CD14-positive monocyte (primary cell): Measurements from ENCODE around the gene STUM. TPM values are rescaled to one million over a fixed set of nuclear protein-coding genes. Genes with fewer than 3 reads are reported as not detected.

Source experiments
- DNase-seq, 3 donors: peaks; one replicate each; pipeline ENCODE4 v3.0.0-alpha.2; 2011 to 2022
- H2AFZ ChIP-seq: 2 replicates; pipeline ENCODE4 v1.6.0; 2012; ENCODE audit warnings: mild to moderate bottlenecking, low read depth, low read length, inconsistent platforms; ENCODE audit not compliant: insufficient read depth, poor library complexity, severe bottlenecking
- H3K27ac ChIP-seq, 2 donors: 1 replicate in 1 of 2; 2 replicates in 1 of 2; pipeline ENCODE4 v1.5.1; 2012 to 2013; ENCODE audit warnings: low read length in 2 of 2, control low read depth in 1 of 2, inconsistent platforms in 1 of 2, low read depth in 1 of 2, mild to moderate bottlenecking in 1 of 2
- H3K27me3 ChIP-seq, 2 donors: one replicate each; pipeline versions ENCODE4 v1.6.0 to v1.6.1; 2011 to 2013; ENCODE audit warnings: low read length in 2 of 2; ENCODE audit not compliant: control insufficient read depth in 2 of 2, insufficient read depth in 2 of 2
- H3K36me3 ChIP-seq, 2 donors: replicated peaks in 1 of 2; 1 replicate in 1 of 2; 2 replicates in 1 of 2; pipeline versions ENCODE4 v1.5.1 to v1.6.1; 2012 to 2013; ENCODE audit warnings: low read length in 2 of 2, control low read depth in 1 of 2, inconsistent platforms in 1 of 2, mild to moderate bottlenecking in 1 of 2; ENCODE audit not compliant: insufficient read depth in 2 of 2, control insufficient read depth in 1 of 2
- H3K4me1 ChIP-seq, 2 donors: 1 replicate in 1 of 2; 2 replicates in 1 of 2; pipeline versions ENCODE4 v1.5.1 to v1.6.1; 2012 to 2013; ENCODE audit warnings: low read length in 2 of 2, control low read depth in 1 of 2, inconsistent platforms in 1 of 2, mild to moderate bottlenecking in 1 of 2, moderate library complexity in 1 of 2; ENCODE audit not compliant: insufficient read depth in 2 of 2, control insufficient read depth in 1 of 2
- H3K4me2 ChIP-seq: replicated peaks from 2 replicates; pipeline ENCODE3; 2012; ENCODE audit warnings: low read length, moderate library complexity, mild to moderate bottlenecking; ENCODE audit not compliant: poor library complexity, severe bottlenecking; ENCODE audit errors: extremely low read depth
- H3K4me3 ChIP-seq, 3 experiments: fragments of 200-600 bp in 1 of 3; sonication (generic) in 1 of 3; replicated peaks in 1 of 3; 1 replicate in 2 of 3; 2 replicates in 1 of 3; pipeline ENCODE4 v1.5.1; 2011 to 2013; ENCODE audit warnings: low read length in 3 of 3, mild to moderate bottlenecking in 3 of 3, control low read depth in 2 of 3, low read depth in 2 of 3, inconsistent platforms in 1 of 3, moderate library complexity in 1 of 3
- H3K79me2 ChIP-seq: 2 replicates; pipeline ENCODE4 v1.6.0; 2012; ENCODE audit warnings: mild to moderate bottlenecking, control low read depth, inconsistent platforms, low read length, moderate library complexity; ENCODE audit not compliant: insufficient read depth
- H3K9ac ChIP-seq: 2 replicates; pipeline ENCODE4 v1.6.0; 2017; ENCODE audit warnings: low read length, mild to moderate bottlenecking; ENCODE audit not compliant: insufficient read depth, poor library complexity, severe bottlenecking
- H3K9me3 ChIP-seq, 2 donors: replicated peaks in 1 of 2; 1 replicate in 1 of 2; 2 replicates in 1 of 2; pipeline versions ENCODE4 v1.5.1 to v1.6.1; 2012 to 2013; ENCODE audit warnings: low read length in 2 of 2, control low read depth in 1 of 2; ENCODE audit not compliant: control insufficient read depth in 1 of 2, insufficient read depth in 1 of 2
- H4K20me1 ChIP-seq: 2 replicates; pipeline ENCODE4 v1.6.0; 2012; ENCODE audit warnings: mild to moderate bottlenecking, low read length, control low read depth, moderate library complexity; ENCODE audit not compliant: insufficient read depth
- H3K27ac Mint-ChIP-seq, 7 donors: one replicate each; pipeline ENCODE4 v1.8.0; 2020; ENCODE audit warnings: mild to moderate bottlenecking in 7 of 7, mixed read lengths in 7 of 7, moderate library complexity in 6 of 7, inconsistent platforms in 2 of 7
- H3K27me3 Mint-ChIP-seq, 3 donors: one replicate each; pipeline ENCODE4 v1.8.0; 2021 to 2022; ENCODE audit warnings: low read depth in 3 of 3, mild to moderate bottlenecking in 3 of 3, mixed read lengths in 3 of 3, moderate library complexity in 3 of 3, inconsistent platforms in 1 of 3
- H3K36me3 Mint-ChIP-seq, 2 donors: one replicate each; pipeline ENCODE4 v1.8.0; 2020; ENCODE audit warnings: mixed read lengths in 2 of 2, inconsistent platforms in 1 of 2, mild to moderate bottlenecking in 1 of 2
- H3K4me1 Mint-ChIP-seq: one replicate; pipeline ENCODE4 v1.8.0; 2020; ENCODE audit warnings: mild to moderate bottlenecking, mixed read lengths
- H3K4me3 Mint-ChIP-seq, 2 donors: one replicate each; pipeline ENCODE4 v1.8.0; 2020; ENCODE audit warnings: mild to moderate bottlenecking in 2 of 2, mixed read lengths in 2 of 2, moderate library complexity in 1 of 2
- H3K9me3 Mint-ChIP-seq, 7 donors: one replicate each; pipeline ENCODE4 v1.8.0; 2020 to 2022; ENCODE audit warnings: mixed read lengths in 7 of 7, mild to moderate bottlenecking in 6 of 7, moderate library complexity in 6 of 7, inconsistent platforms in 2 of 7
- WGBS: methylation state at CpG from one replicate; pipeline ENCODE4 v1.1.5; 2013; ENCODE audit warnings: missing lambda C conversion rate; ENCODE audit not compliant: insufficient coverage; 5-methylcytosine and 5-hydroxymethylcytosine counted together
- intact Hi-C, 2 donors: fragments of 100-400 bp; cut with micrococcal nuclease; formaldehyde crosslinking; loops; one replicate each; pipeline versions ENCODE4 v1.15.0 to v1.15.1; 2023
- polyA plus RNA-seq, 3 donors: library from polyadenylated mRNA; depleted of rRNA in 1 of 3; unstranded in 2 of 3; stranded (reverse) in 1 of 3; fragments of 300-500 nt in 2 of 3; fragments of >200 nt in 1 of 3; fragmentation: Illumina TruSeq in 2 of 3; gene quantifications; 1 replicate in 2 of 3; 2 replicates in 1 of 3; pipeline ENCODE4 v1.2.3, GENCODE V29; 2012 to 2021
- TF ChIP-seq, protein P1 (sequence below): fragments of 200-600 bp; IDR thresholded peaks from one replicate; pipeline ENCODE4 v1.8.0; 2022; ENCODE audit warnings: antibody characterized with exemption, mild to moderate bottlenecking

Gene STUM
- polyA plus RNA-seq, 3 donors, result not detected

DNA sequence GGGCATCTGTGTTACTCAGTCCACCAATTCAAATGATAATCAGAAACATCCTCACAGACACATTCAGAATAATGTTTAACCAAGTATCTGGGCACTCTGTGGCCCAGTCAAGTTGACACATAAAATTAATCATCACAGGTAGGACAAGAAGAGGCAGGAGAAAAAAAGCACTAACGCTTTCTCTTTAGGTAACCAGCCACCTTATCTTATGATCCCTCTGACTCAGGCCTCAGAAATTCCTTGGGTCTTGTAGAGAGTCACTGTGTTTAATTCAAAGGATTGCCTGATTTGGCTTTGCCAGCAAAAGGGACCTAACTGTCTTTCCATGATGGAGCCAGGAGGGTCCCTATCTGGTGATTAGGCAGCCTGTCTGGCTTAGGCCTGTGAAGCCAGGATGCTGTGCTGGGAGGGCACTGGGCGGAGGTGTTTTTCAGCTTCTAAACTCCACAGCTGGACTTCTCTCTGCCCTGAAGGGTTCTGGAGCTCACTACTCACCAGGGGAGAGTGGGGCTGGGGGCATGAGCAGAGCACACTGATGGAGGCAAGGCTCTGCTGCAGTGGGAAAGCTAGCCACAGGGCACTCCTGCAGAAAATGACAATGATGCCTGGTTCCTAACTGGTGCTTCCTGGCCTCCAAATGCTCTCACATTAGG, 36.4 kb upstream of the STUM start:
- no peak overlapping the region for H2AFZ ChIP-seq
- no peaks in the 10 kb centered on the region for H3K9me3 Mint-ChIP-seq
- H3K27me3 ChIP-seq, result no peaks in the 10 kb centered on the region
- H3K4me3 ChIP-seq, result no peak overlapping the region
- H3K4me1 ChIP-seq, result no peaks in the 10 kb centered on the region
- H3K27ac Mint-ChIP-seq, result no peak overlapping the region
- no peaks in the 10 kb centered on the region for H3K36me3 Mint-ChIP-seq
- H3K4me3 Mint-ChIP-seq, result no peak overlapping the region
- intact Hi-C loops, result no loop called here
- H3K9me3 ChIP-seq, result no peaks in the 10 kb centered on the region
- no peaks in the 10 kb centered on the region for H3K4me1 Mint-ChIP-seq
- no peak overlapping the region for H3K4me2 ChIP-seq
- no peaks in the 10 kb centered on the region for H3K36me3 ChIP-seq
- no peaks in the 10 kb centered on the region for H4K20me1 ChIP-seq
- no peaks in the 10 kb centered on the region for H3K79me2 ChIP-seq
- no peak overlapping the region for H3K9ac ChIP-seq
- peaks cover 2 to 3% (median 3%) of the 10 kb centered on the region in 3 donors for H3K27me3 Mint-ChIP-seq
- no peak for DNase-seq
- TF ChIP-seq, protein P1, sequence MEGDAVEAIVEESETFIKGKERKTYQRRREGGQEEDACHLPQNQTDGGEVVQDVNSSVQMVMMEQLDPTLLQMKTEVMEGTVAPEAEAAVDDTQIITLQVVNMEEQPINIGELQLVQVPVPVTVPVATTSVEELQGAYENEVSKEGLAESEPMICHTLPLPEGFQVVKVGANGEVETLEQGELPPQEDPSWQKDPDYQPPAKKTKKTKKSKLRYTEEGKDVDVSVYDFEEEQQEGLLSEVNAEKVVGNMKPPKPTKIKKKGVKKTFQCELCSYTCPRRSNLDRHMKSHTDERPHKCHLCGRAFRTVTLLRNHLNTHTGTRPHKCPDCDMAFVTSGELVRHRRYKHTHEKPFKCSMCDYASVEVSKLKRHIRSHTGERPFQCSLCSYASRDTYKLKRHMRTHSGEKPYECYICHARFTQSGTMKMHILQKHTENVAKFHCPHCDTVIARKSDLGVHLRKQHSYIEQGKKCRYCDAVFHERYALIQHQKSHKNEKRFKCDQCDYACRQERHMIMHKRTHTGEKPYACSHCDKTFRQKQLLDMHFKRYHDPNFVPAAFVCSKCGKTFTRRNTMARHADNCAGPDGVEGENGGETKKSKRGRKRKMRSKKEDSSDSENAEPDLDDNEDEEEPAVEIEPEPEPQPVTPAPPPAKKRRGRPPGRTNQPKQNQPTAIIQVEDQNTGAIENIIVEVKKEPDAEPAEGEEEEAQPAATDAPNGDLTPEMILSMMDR, result no peak
- WGBS, result 86% methylated on average over 1 of the region's 2 CpGs
- H3K27ac ChIP-seq, result no peak overlapping the region

DNA sequence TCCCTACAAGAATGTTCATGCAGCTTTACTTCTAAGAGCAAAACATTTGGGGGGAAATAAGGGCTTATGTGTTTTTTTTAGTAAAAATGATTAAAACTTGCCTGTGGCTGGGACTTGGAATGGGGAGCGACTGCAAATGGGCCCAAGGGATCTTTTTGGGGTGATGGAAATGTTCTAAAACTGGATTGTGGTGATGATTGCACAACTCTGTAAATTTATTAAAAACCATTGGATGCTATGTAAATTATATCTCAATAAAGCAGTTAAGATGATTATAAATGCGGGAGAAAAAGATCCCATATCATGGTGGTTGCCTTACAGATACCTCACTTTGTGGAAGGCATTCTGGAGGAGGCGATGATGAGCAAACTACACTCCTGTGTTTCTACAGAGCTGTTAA, 30.2 kb upstream of the STUM start:
- Mint-ChIP-seq H3K27ac (no peak overlapping the region), H3K9me3 (no peaks in the 10 kb centered on the region), H3K36me3 (no peaks in the 10 kb centered on the region), H3K27me3 (peaks cover 5 to 10% (median 7%) of the 10 kb centered on the region in 3 donors), H3K4me3 (no peak overlapping the region), H3K4me1 (no peaks in the 10 kb centered on the region)
- Histone ChIP-seq H4K20me1 (no peaks in the 10 kb centered on the region), H3K4me1 (no peaks in the 10 kb centered on the region), H3K27ac (no peak overlapping the region), H3K27me3 (no peaks in the 10 kb centered on the region), H3K79me2 (no peaks in the 10 kb centered on the region), H3K4me3 (no peak overlapping the region), H2AFZ (no peak overlapping the region), H3K36me3 (no peaks in the 10 kb centered on the region), H3K9ac (no peak overlapping the region), H3K4me2 (no peak overlapping the region), H3K9me3 (no peaks in the 10 kb centered on the region)
- no peak for DNase-seq
- intact Hi-C loops, result no loop called here
- no CpG with 5 or more reads among the region's 3 CpGs for WGBS
- TF ChIP-seq, protein P1, result no peak
